CD4-positive, alpha-beta T cell treated with Interleukin-15 for 4 hours (primary cell): ENCODE results near the gene KRCC1.

ENCODE experiments used
- DNase-seq: peaks from one replicate; pipeline ENCODE4 v3.0.0-alpha.2; 2020; ENCODE audit warnings: low spot score

KRCC1 gene

GRCh38 chr2:88055371-88056128 lies at the start of gene KRCC1:
TSS of gene KRCC1 (minus strand) at chr2:88055783. CDS start at chr2:88028563, 27,220 bp downstream.
- DNase-seq = peak; percentile 95

- no peak for DNase-seq
Observed at GRCh38 chr2:88100489-88100858, 44.9 kb upstream of the KRCC1 start.

DNA sequence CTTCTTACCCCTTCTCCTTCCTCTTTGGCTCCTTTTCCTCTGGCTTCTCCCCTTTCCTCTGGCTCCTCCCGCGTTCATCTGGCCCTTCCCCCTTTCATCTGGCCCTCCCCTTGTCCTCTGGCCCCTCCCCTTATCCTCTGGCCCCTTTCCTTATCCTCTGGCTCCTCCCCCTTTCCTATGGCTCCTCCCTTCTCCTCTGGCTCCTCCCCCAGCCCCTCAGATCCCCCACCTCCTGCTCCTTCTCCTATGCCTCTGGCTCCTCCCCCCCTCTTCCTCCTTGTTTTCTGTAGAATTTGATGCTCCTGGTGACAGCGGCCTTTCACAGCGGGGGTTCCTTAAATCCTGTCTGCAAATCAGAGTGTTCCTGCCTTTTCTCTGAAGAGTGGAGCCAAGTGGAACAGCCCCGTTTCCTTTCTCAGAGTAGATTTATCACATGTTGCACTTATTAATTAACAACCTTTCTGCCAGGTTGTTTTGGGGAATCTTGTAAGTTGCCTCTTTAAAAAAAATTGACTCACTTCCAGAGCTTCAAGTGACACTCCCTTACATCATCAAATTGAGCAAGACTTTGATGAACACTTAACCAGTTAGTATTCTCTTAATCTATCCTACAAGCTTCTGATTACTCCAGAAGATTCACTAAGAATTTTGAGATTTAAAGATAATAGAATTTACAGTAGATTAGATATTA lies 44.4 kb upstream of the KRCC1 start:
- no peak for DNase-seq

DNA sequence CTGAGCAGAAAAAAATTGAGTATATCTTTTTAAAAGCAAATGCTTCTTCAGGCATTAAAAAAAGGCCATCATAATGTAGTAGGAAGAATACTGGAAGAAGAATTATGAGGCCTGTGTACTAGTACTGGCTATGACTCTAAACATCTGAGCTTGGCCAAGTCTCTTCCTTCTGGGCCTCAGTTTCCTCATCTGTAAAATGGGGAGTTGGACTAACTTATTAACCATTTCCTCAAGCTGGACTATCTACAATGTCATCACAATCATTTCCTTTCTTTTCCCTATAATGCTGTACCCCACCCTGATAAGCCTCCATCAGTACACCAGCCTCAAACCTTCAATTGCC lies 42.9 kb upstream of the KRCC1 start:
- no peak for DNase-seq

DNA sequence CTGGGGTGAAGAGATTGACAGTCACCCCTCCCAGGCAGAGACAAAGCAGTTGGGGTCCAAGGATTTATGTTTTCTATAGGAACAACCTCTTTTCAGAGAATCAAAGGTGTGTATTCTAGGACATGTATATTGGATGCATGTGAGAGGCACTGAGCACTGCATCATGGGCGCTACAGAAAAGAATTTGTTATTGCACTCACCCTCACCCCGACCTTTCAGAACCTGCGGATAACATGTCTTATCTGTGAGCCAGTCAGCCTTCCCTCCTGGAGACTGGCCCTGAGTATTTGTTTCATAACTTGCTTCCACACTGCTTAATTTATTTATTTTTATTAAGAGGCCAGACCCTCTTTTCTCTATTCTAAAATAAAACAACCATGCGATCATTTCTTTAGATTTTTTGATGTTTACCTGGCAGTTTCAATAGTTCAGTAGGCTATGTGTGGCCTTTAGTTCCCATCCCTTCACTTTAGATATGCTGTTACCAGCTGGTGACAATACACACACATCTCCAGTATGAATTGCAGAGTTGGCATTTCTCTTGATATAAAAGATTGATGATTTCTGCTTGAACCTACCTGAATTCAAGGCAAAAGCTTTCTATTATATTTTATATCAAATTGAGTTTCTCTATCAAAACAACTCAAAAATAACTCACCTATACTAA lies 42.4 kb upstream of the KRCC1 start:
- no peak for DNase-seq

GRCh38 chr2:88097192-88097591 lies 41.6 kb upstream of the KRCC1 start:
- DNase-seq = no peak

DNA sequence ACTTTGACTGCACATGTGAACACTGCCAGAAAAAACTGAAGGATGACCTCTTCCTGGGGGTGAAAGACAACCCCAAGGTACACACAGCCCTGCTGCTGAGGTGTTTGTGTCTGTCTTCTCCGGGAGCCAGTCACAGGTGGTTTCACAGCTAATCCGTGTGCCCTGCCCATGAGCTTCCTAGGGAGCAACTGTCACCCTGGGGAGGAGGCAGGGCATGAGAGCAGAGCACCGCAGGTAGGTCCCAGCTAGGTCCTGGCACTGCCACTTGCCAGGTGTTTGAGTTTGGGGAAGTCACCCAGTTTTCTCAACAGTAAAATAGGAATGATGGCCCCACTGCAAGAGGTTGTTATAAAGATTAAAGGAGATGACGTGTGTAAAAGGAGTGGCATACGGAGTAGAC lies 41.1 kb upstream of the KRCC1 start:
- no peak for DNase-seq

DNA sequence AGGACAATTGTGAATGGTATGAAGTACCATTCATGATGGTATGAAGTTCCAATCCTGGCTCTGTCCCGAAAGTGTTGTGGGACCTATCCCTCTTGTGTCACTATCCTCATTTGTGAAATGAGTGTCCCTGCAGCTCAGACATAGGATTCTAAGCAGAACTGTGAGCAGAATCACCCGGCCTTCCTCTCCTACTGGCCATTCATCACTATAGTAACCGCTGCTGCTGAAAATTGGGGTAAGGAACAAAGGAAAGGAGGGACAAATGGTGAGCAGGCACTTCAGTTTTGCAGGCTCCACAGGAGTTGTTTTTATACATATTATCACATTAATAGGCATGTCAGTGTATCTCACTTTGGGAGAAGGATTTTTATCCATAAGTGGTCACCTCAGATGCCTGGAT lies 39.4 kb upstream of the KRCC1 start:
- DNase-seq = no peak

- DNase-seq = no peak
Observed at GRCh38 chr2:88092773-88093172, 37.2 kb upstream of the KRCC1 start.

GRCh38 chr2:88091943-88092342 lies 36.4 kb upstream of the KRCC1 start:
- DNase-seq = no peak

GRCh38 chr2:88090446-88091283 lies 35.1 kb upstream of the KRCC1 start:
- no peak for DNase-seq

DNA sequence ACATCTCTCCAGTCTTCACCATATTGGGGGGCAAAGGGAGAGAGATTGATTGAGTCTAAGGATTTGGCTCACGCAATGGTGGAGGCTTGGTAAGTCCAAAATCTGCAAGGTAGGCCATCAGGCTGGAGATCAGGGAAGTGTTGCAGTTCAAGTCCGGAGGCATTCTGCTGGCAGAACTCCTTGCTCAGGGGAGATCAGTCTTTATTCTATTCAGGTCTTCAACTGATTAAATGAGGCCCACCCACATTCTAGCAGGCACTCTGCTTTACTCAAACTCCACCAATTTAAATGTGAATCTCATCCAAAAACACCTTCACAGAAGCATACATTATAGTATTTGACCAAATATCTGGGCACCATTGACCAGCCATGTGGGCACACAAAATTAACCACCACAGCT lies 33.4 kb upstream of the KRCC1 start:
- no peak for DNase-seq

GRCh38 chr2:88087763-88088162 lies 32.2 kb upstream of the KRCC1 start:
- no peak for DNase-seq

GRCh38 chr2:88087073-88087472 lies 31.5 kb upstream of the KRCC1 start:
- DNase-seq = no peak

- DNase-seq = no peak
Observed at GRCh38 chr2:88086401-88086800, 30.8 kb upstream of the KRCC1 start.

GRCh38 chr2:88085602-88086001 lies 30.0 kb upstream of the KRCC1 start:
- no peak for DNase-seq

GRCh38 chr2:88085099-88085498 lies 29.5 kb upstream of the KRCC1 start:
- no peak for DNase-seq

GRCh38 chr2:88082781-88083180 lies 27.2 kb upstream of the KRCC1 start:
- no peak for DNase-seq

GRCh38 chr2:88081924-88082608 lies 26.5 kb upstream of the KRCC1 start:
- no peak for DNase-seq

DNA sequence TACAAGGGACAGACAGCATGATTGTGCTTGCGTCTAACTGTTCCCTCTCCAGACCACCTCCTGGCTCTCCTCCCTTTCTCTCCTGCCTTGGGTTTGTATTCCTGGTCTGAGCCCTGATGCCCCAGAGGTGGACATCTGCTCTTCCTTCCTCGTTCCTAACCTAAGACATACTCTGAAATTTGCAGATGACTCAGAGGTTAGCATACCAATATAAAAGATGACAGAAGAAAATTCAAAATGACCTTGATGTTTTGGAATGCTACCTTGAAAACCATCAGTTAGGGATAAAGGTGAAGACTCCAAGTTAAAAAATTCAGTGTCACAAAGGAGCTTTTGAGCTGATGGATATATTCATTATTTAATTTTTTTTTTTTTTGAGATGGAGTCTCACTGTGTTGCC lies 25.0 kb upstream of the KRCC1 start:
- DNase-seq = no peak

DNA sequence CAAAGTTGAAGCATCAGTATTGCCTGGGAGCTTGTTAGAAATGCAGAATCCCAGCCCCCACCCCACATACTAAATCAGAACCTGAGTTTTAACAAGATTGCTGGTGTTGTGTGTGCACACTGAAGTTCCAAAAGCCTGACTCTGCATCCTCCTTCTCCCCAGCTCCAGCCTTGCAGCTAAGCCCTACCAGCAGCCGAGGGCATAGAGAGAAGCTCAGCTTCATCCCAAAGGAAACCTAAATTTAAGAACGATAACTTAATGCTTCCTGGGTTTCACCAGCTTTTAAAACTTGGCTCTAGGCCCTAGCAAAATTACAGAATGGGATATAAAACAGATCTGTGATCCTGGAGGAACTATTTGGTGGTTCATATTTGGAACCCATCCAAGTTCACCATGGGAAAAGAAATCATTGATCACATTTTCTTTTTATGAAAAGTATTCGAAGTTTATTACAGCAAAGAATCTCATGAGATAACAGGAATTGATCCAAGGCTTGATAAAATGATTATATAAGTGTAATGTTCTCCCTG lies 23.1 kb upstream of the KRCC1 start:
- no peak for DNase-seq

DNA sequence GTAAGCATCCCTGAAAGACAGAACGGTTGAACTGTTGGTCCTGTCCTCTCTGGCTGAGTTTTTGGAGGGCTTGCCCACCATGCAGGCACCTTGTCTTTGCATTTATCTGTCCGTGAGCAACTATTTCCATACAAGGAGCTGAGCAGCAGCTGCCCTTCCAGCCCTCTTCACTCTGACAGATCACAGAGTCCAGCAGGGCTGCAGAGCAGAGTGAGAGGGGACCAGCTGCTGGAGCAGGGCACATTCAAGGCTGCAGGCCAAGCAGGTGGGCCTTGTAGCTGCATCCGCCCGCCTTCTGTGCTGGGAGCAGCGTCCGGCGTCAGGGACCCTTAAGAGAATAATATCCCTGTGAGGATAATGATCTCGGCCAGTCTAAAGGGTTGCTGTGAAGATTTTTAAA lies 21.5 kb upstream of the KRCC1 start:
- no peak for DNase-seq
